ENCODE data around the gene ASRGL1.

The ASRGL1 gene

GRCh38 chr11:62402226-62402959 lies 65.1 kb downstream of the ASRGL1 start:
- in situ Hi-C loops (cut with HindIII; ENCODE audit: low pct_ligation_motif_present, low pct_unique_long_range_greater_than_20kb, low sequenced_read_pairs): no loop called here
- no peak for DNase-seq

- in situ Hi-C loops (cut with HindIII; ENCODE audit: low pct_ligation_motif_present, low pct_unique_long_range_greater_than_20kb, low sequenced_read_pairs): no loop called here
Observed at GRCh38 chr11:62402960-62403730, 65.9 kb downstream of the ASRGL1 start.

GRCh38 chr11:62404435-62404834 lies 67.2 kb downstream of the ASRGL1 start:
- in situ Hi-C loops (cut with HindIII; ENCODE audit: low pct_ligation_motif_present, low pct_unique_long_range_greater_than_20kb, low sequenced_read_pairs): no loop called here
- DNase-seq: no peak

More at GRCh38 chr11:62402960-62403730, 65.9 kb downstream of the ASRGL1 start:
- no peak for DNase-seq

- DNase-seq: no peak
- in situ Hi-C loops (cut with HindIII; ENCODE audit: low pct_ligation_motif_present, low pct_unique_long_range_greater_than_20kb, low sequenced_read_pairs): no loop called here
Observed at GRCh38 chr11:62404901-62405300, 67.7 kb downstream of the ASRGL1 start.

DNA sequence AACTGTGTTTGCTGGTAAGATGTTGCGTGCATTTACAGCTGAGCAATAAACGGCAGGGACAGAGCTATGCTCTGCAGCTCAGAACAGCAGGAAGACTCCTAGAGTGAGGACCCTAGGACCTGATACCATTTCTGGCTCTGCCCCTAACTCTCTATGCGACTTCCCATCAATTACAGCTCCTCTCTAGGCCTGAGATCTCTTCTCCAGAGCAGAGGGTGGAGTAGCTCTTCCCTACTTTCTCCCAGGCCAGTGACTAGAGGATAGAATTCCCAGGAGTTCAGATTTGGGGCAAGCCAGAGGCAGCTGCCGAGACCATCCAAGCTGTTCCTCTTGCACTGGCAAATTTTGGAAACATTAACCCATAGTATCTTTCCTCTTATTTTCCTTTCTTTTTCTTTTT lies 68.8 kb downstream of the ASRGL1 start:
- in situ Hi-C loops (cut with HindIII; ENCODE audit: low pct_ligation_motif_present, low pct_unique_long_range_greater_than_20kb, low sequenced_read_pairs): no loop called here
- no peak for DNase-seq

DNA sequence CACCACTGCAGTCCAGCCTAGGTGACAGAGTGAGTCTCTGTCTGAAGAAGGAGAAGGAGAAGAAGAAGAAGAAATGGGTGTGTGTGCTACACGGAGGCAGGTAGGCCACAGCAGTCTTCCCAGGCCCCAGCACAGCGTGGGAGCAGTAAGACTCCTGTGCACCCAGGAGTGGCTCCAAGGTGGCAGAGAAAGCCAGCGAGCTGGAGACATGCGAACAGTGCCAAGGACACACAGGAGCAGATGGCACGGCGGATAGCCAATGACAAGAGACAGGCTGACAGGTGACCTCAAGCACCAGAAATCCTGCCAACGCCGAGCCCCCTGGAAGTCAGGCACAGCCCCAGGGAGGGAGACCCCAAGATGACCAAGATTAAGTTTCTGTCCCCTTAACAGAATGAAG lies 72.6 kb downstream of the ASRGL1 start:
- in situ Hi-C loops (cut with HindIII; ENCODE audit: low pct_ligation_motif_present, low pct_unique_long_range_greater_than_20kb, low sequenced_read_pairs): no loop called here
- no peak for DNase-seq

GRCh38 chr11:62410972-62411371 lies 73.7 kb downstream of the ASRGL1 start:
- DNase-seq: no peak
- in situ Hi-C loops (cut with HindIII; ENCODE audit: low pct_ligation_motif_present, low pct_unique_long_range_greater_than_20kb, low sequenced_read_pairs): no loop called here

DNA sequence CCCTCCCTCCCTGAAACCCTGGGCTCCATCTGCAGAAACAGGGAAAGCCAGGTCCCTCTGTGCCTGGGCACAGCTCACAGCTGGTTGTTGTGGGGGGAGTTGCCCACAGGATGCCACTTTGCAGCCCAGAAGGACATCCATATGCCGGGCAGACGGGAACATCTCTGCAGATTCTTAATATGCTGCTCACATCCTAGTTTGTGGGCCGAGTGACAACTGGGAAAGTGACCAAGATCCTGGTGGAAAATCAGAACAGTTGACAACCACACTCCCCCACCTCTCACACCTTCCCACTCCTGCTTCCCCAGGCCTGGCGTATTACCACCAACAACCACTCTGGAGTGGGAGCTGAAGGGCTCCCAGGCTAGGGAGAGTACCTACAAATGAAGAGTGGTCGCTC lies 74.3 kb downstream of the ASRGL1 start:
- in situ Hi-C loops (cut with HindIII; ENCODE audit: low pct_ligation_motif_present, low pct_unique_long_range_greater_than_20kb, low sequenced_read_pairs): no loop called here

DNA sequence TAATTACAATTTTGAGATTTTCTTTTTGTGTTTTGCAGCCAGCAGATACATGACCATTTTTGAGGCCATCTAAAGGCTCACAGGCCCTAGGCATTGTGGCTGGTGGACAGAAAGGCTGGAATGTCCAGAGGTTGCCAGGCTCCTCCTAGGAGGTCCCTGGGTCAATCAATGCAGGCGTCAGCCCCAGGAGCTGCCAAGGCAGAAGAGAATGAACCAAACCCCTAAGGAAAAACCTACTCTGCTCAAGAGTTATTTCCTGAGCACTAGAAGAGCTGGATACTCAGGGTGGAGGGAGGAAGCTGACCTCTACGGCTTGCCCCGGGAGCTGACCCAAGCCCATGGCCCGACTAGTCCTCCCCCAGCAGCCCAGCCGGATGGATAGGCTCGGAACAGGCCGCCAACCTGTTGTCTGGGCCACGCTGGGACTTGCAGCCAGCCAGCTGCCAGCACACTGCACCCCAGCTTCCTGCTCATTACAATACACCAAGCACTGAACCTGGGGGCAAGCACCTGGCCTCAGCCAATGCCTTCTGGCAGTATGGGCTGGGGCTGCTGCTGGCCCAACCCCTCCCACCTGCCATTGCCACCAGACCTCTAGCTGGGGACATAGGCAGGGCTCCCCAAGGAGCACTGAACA lies 75.9 kb downstream of the ASRGL1 start:
- in situ Hi-C loops (cut with HindIII; ENCODE audit: low pct_ligation_motif_present, low pct_unique_long_range_greater_than_20kb, low sequenced_read_pairs): no loop called here

More for the DNA sequence above, 74.3 kb downstream of the ASRGL1 start:
- no peak for DNase-seq

GRCh38 chr11:62416596-62416995 lies 79.3 kb downstream of the ASRGL1 start:
- DNase-seq: no peak
- in situ Hi-C loops (cut with HindIII; ENCODE audit: low pct_ligation_motif_present, low pct_unique_long_range_greater_than_20kb, low sequenced_read_pairs): no loop called here

More for the DNA sequence above, 75.9 kb downstream of the ASRGL1 start:
- no peak for DNase-seq

DNA sequence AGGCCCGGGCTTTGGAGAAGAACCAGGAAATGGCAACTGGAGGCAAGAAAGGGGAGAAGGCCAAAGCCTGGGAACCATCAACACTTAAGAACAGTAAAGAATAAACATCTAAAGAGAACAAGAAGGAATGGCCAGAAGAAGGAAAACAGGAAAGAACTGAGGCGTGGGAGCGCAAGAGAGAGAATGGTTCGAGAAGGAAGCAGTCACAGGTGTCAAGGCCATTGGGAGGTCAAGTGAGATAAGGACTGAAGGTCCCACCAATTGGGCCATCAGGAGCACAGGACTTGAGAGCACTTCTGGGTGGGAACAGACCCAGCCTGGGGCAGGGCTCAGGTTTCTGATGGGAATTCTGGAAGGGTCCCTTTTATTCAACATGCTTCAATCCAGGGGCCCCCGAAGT lies 80.9 kb downstream of the ASRGL1 start:
- in situ Hi-C loops (cut with HindIII; ENCODE audit: low pct_ligation_motif_present, low pct_unique_long_range_greater_than_20kb, low sequenced_read_pairs): no loop called here
- no peak for DNase-seq

DNA sequence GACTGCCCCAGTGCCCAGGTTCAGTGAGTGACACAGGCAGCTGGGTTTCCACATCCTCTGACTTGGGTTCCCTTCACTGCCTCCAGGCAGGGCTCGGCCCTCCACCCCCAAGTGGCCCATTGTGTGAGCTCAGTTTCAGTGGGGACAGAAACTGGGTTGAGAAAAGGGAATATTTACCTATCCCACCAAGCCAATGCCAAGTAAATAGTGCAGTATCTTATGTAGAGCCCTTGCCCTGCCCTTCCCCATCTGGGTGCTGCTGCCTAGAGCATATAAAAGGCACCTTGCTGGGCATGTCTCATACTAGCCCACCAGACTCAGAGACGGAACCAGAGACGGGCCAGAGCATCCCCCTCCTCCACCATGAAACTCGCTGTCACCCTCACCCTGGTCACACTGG lies 81.5 kb downstream of the ASRGL1 start, which contains the start of gene SCGB1A1:
Gene SCGB1A1, plus strand, starts transcription at position 301 of the 400 bp plus-strand sequence. Its CDS starts 63 bp downstream, at position 364.
- in situ Hi-C loops (cut with HindIII; ENCODE audit: low pct_ligation_motif_present, low pct_unique_long_range_greater_than_20kb, low sequenced_read_pairs): no loop called here

GRCh38 chr11:62419314-62419929 lies 82.2 kb downstream of the ASRGL1 start:
- DNase-seq: no peak
- in situ Hi-C loops (cut with HindIII; ENCODE audit: low pct_ligation_motif_present, low pct_unique_long_range_greater_than_20kb, low sequenced_read_pairs): no loop called here

More for the DNA sequence above, 81.5 kb downstream of the ASRGL1 start, which contains the start of gene SCGB1A1:
- DNase-seq: no peak

- in situ Hi-C loops (cut with HindIII; ENCODE audit: low pct_ligation_motif_present, low pct_unique_long_range_greater_than_20kb, low sequenced_read_pairs): no loop called here
- DNase-seq: no peak
Observed at GRCh38 chr11:62419943-62420342, 82.7 kb downstream of the ASRGL1 start.

DNA sequence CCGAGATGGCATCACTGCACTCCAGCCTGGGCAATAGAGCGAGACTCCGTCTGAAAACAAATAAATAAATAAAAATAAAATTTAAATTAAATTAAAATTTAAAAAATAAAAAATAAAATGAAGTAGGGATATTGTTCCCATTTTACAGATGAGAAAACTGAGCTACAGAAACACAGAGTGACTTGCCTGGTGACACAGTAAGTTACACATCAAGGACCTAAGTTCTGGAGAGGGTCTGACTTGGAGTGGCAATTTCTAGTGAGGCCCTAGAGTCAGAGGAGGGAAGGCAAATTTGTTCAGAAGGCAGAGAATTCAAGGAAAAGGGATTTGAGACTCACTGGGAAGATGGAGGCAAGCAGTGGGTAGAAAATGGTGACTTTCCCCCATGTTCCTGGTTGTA lies 83.6 kb downstream of the ASRGL1 start:
- no peak for DNase-seq
- in situ Hi-C loops (cut with HindIII; ENCODE audit: low pct_ligation_motif_present, low pct_unique_long_range_greater_than_20kb, low sequenced_read_pairs): no loop called here

DNA sequence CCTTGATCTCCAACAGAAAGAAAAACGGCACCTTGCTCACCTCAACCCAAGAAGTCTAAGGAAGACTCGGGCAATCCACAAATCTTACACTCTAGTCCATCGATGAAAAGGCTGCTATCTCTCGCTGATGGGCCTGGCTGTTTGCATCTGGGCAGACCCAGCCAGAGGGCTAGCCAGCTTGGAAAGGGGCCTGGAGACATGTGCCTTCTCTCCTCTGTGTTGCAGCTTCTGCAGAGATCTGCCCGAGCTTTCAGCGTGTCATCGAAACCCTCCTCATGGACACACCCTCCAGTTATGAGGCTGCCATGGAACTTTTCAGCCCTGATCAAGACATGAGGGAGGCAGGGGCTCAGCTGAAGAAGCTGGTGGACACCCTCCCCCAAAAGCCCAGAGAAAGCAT lies 84.7 kb downstream of the ASRGL1 start:
- in situ Hi-C loops (cut with HindIII; ENCODE audit: low pct_ligation_motif_present, low pct_unique_long_range_greater_than_20kb, low sequenced_read_pairs): no loop called here
- no peak for DNase-seq

GRCh38 chr11:62423012-62423411 lies 85.8 kb downstream of the ASRGL1 start:
- no peak for DNase-seq
- in situ Hi-C loops (cut with HindIII; ENCODE audit: low pct_ligation_motif_present, low pct_unique_long_range_greater_than_20kb, low sequenced_read_pairs): no loop called here

GRCh38 chr11:62427630-62428233 lies 90.5 kb downstream of the ASRGL1 start:
- in situ Hi-C loops (cut with HindIII; ENCODE audit: low pct_ligation_motif_present, low pct_unique_long_range_greater_than_20kb, low sequenced_read_pairs): no loop called here
- peak; percentile 14 for DNase-seq

Data from ACHN (cell line).